ENCODE results near the gene TMEM222. TPM values are rescaled to one million over a fixed set of nuclear protein-coding genes. Genes with fewer than 3 reads are reported as not detected.

TMEM222 gene
- total RNA-seq, 1 experiment from 2014 or later = 57.4 TPM

- H3K79me2 ChIP-seq (ENCODE audit: low read length) = peaks cover 10% of the 10 kb centered on the region
- H3K9me3 ChIP-seq (ENCODE audit: low read length) = no peaks in the 10 kb centered on the region
- no peaks in the 10 kb centered on the region for H3K27me3 ChIP-seq (ENCODE audit: low read length)
- BruUV-seq (replicated peaks) = no TSS peak
- H3K4me3 ChIP-seq (ENCODE audit: low read length) = peak overlapping the region; percentile 89
- DNase-seq (peak; percentile 67), ATAC-seq (peak; percentile 62)
- H2AFZ ChIP-seq (ENCODE audit: low read length) = peak overlapping the region; percentile 90
- H3K27ac ChIP-seq (ENCODE audit: low read length) = peak overlapping the region; percentile 55
- no peaks in the 10 kb centered on the region for H3K36me3 ChIP-seq (ENCODE audit: low read depth, low read length)
- H3F3A ChIP-seq (ENCODE audit: low read length, unreplicated experiment) = no peaks in the 10 kb centered on the region
- peak overlapping the region; percentile 97 for H3K4me2 ChIP-seq (ENCODE audit: low read length)
- H3K9me2 ChIP-seq (replicated peaks; ENCODE audit: low read length) = no peaks in the 10 kb centered on the region
- H4K20me1 ChIP-seq (ENCODE audit: low read length) = no peaks in the 10 kb centered on the region
- ChIA-PET CTCF (interaction anchor here (0.5 to 2.5 kb wide), 7 partner anchors 8 to 399 kb away, joined by 4 to 16 read pairs (median 9); partner anchors contain the start of gene SYTL1), POLR2A (ENCODE audit: unreplicated experiment) (interaction anchor here (0.6 kb wide), 2 partner anchors 24 to 39 kb away, joined by 3 to 21 read pairs; no protein-coding TSS in a partner anchor)
- TF ChIP-seq EZH2 (IDR thresholded peaks at IDR 0.05; ENCODE audit: low read length, unreplicated experiment) (no peak), CTCF (conservative IDR thresholded peaks at IDR 0.05; ENCODE audit: low read depth, low read length) (no peak), EZH2phosphoT487 (IDR thresholded peaks at IDR 0.05; ENCODE audit: borderline replicate concordance, low read length) (no peak)
- intact Hi-C loops (cut with micrococcal nuclease) = loop anchor here (2.0 kb wide), 1 partner anchor 43 kb away; the partner anchor contains the start of gene TMEM222
- H3K4me1 ChIP-seq (ENCODE audit: insufficient read depth, low read length) = peaks cover 13% of the 10 kb centered on the region
- H3K9ac ChIP-seq (ENCODE audit: low read length) = peak overlapping the region; percentile 93
Measured at GRCh38 chr1:27366113-27366410, 44.1 kb downstream of the TMEM222 start.

- Histone ChIP-seq H3K4me2 (ENCODE audit: low read length) (peak within 1 kb of the TSS; percentile 100), H3K36me3 (ENCODE audit: low read depth, low read length) (no peaks in the 10 kb centered on the region), H3K79me2 (ENCODE audit: low read length) (peaks cover 10% of the 10 kb centered on the region), H3K9ac (ENCODE audit: low read length) (peak within 1 kb of the TSS; percentile 93), H3K27me3 (ENCODE audit: low read length) (no peaks in the 10 kb centered on the region), H2AFZ (ENCODE audit: low read length) (peak within 1 kb of the TSS; percentile 99), H3K4me1 (ENCODE audit: insufficient read depth, low read length) (peaks cover 13% of the 10 kb centered on the region), H3K9me2 (replicated peaks; ENCODE audit: low read length) (no peaks in the 10 kb centered on the region), H3K9me3 (ENCODE audit: low read length) (no peaks in the 10 kb centered on the region), H3F3A (ENCODE audit: low read length, unreplicated experiment) (no peaks in the 10 kb centered on the region), H3K4me3 (ENCODE audit: low read length) (peak within 1 kb of the TSS; percentile 89), H3K27ac (ENCODE audit: low read length) (peak within 1 kb of the TSS; percentile 76), H4K20me1 (ENCODE audit: low read length) (no peaks in the 10 kb centered on the region)
- ChIA-PET POLR2A (ENCODE audit: unreplicated experiment) (interaction anchor here (0.6 kb wide), 3 partner anchors 18 to 464 kb away, joined by 3 to 11 read pairs (median 4); partner anchors contain the start of gene PPP1R8), CTCF (interaction anchor here (0.5 to 2.5 kb wide), 6 partner anchors 8 to 67 kb away, joined by 3 to 12 read pairs (median 5); partner anchors contain the start of gene SYTL1)
- intact Hi-C loops (cut with micrococcal nuclease) = loop anchor here (2.0 kb wide), 1 partner anchor 44 kb away; the partner anchor contains the start of gene TMEM222
- TF ChIP-seq EZH2phosphoT487 (IDR thresholded peaks at IDR 0.05; ENCODE audit: borderline replicate concordance, low read length) (no peak), CTCF (conservative IDR thresholded peaks at IDR 0.05; ENCODE audit: low read depth, low read length) (peak; percentile 47)
- peak; percentile 76 for ATAC-seq
- BruUV-seq (replicated peaks) = TSS peak; percentile 70
- peak; percentile 85 for DNase-seq
Measured at GRCh38 chr1:27366411-27367159, 44.6 kb downstream of the TMEM222 start, which contains the start of gene MAP3K6. MAP3K6 (minus strand) TSS chr1:27366961; CDS start chr1:27366597, 364 bp downstream.

All from PC-3 (cell line).